Esophagus muscularis mucosa (tissue), 4 donors: ENCODE measurements around the gene ALDH7A1. TPM values are rescaled to one million over a fixed set of nuclear protein-coding genes. Genes with fewer than 3 reads are reported as not detected.

ENCODE experiments used
- DNase-seq: peaks from one replicate; pipeline ENCODE4 v3.0.0-alpha.2; 2017; ENCODE audit errors: extremely low spot score
- H3K27ac ChIP-seq, 4 donors: fragments of 200-600 bp; sonication (generic); replicated peaks in 1 of 4; 1 replicate in 3 of 4; 2 replicates in 1 of 4; pipeline ENCODE4 v1.5.1; 2016 to 2019; ENCODE audit warnings: mild to moderate bottlenecking in 1 of 4
- H3K27me3 ChIP-seq, 4 donors: fragments of 200-600 bp; sonication (generic); one replicate each; pipeline versions ENCODE4 v1.5.1 to v1.6.0; 2016 to 2019
- H3K36me3 ChIP-seq, 4 donors: fragments of 200-600 bp; sonication (generic); one replicate each; pipeline ENCODE4 v1.5.1; 2016 to 2019
- H3K4me1 ChIP-seq, 4 donors: fragments of 200-600 bp; sonication (generic); one replicate each; pipeline ENCODE4 v1.5.1; 2016 to 2019
- H3K4me3 ChIP-seq, 4 donors: fragments of 200-600 bp; sonication (generic); 1 replicate in 2 of 4; 2 replicates in 2 of 4; pipeline ENCODE4 v1.5.1; 2016 to 2019; ENCODE audit warnings: mild to moderate bottlenecking in 4 of 4, moderate library complexity in 1 of 4
- H3K9me3 ChIP-seq, 4 donors: fragments of 200-600 bp; sonication (generic); 1 replicate in 3 of 4; 2 replicates in 1 of 4; pipeline ENCODE4 v1.5.1; 2016 to 2019
- EP300 ChIP-seq: sonication (generic); formaldehyde crosslinking; IDR thresholded peaks from one replicate; pipeline ENCODE4 v1.6.1; 2017; ENCODE audit warnings: antibody characterized with exemption
- POLR2A ChIP-seq: fragments of 450-650 bp; IDR thresholded peaks from one replicate; pipeline ENCODE4 v1.6.1; 2017; ENCODE audit warnings: antibody characterized with exemption, moderate library complexity, mild to moderate bottlenecking, low read depth
- POLR2AphosphoS5 ChIP-seq, 2 donors: sonication (generic); formaldehyde crosslinking; IDR thresholded peaks; one replicate each; pipeline ENCODE4 v1.6.1; 2017; ENCODE audit warnings: antibody characterized with exemption in 2 of 2
- WGBS: methylation state at CpG from one replicate; pipeline ENCODE4 v1.1.5; 2018; 5-methylcytosine and 5-hydroxymethylcytosine counted together
- intact Hi-C: fragments of 100-400 bp; cut with DNase I; formaldehyde crosslinking; loops from one replicate; pipeline ENCODE4 v1.15.1; 2023
- total RNA-seq, 4 donors: library from RNA; depleted of rRNA; stranded (reverse); fragments of >200 nt; gene quantifications; one replicate each; pipeline versions ENCODE4 v1.1.0 to v1.2.1, GENCODE V29; 2016
- TF ChIP-seq, protein P1 (sequence below), 3 experiments: fragments of 200-600 bp in 2 of 3; fragments of 450-650 bp in 1 of 3; sonication (generic) in 2 of 3; IDR thresholded peaks; one replicate each; pipeline ENCODE4 v1.5.1; 2017 to 2019; ENCODE audit warnings: antibody characterized with exemption in 3 of 3, mild to moderate bottlenecking in 2 of 3, moderate library complexity in 1 of 3

The ALDH7A1 gene
- total RNA-seq, 4 donors from 2014 or later, result 14.9 to 17.7 (median 15.5) TPM

DNA sequence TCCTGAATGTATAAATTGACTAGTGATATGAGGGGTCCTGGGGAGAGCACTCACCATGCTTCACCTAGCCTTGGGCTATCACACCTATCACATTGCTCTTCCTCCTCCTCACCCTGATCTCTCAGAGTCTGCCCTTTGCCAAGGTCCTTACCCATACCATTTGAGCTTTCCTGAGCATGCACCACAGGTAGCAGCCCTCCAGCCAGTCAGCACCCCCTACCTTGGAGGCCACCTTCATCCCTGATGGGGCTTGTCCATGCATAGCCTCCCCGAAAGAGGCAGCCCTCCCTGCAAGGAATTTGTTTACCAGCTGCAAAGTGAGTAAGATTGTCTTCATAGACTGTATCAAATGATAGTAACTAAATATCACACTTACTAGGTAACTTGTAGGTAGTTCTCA, 83.1 kb downstream of the ALDH7A1 start:
- intact Hi-C loops, result no loop called here
- no peaks in the 10 kb centered on the region for H3K9me3 ChIP-seq
- WGBS, result 100% methylated on average over 1 of the region's 1 CpG
- H3K27ac ChIP-seq, result no peak overlapping the region
- H3K4me3 ChIP-seq, result no peak overlapping the region
- DNase-seq, result peak; percentile 17
- H3K36me3 ChIP-seq, result no peaks in the 10 kb centered on the region
- H3K4me1 ChIP-seq, result peaks cover 15 to 33% (median 22%) of the 10 kb centered on the region in 4 donors
- no peak for TF ChIP-seq POLR2AphosphoS5 (IDR thresholded peaks at IDR 0.05)
- no peak for TF ChIP-seq EP300
- TF ChIP-seq, protein P1, sequence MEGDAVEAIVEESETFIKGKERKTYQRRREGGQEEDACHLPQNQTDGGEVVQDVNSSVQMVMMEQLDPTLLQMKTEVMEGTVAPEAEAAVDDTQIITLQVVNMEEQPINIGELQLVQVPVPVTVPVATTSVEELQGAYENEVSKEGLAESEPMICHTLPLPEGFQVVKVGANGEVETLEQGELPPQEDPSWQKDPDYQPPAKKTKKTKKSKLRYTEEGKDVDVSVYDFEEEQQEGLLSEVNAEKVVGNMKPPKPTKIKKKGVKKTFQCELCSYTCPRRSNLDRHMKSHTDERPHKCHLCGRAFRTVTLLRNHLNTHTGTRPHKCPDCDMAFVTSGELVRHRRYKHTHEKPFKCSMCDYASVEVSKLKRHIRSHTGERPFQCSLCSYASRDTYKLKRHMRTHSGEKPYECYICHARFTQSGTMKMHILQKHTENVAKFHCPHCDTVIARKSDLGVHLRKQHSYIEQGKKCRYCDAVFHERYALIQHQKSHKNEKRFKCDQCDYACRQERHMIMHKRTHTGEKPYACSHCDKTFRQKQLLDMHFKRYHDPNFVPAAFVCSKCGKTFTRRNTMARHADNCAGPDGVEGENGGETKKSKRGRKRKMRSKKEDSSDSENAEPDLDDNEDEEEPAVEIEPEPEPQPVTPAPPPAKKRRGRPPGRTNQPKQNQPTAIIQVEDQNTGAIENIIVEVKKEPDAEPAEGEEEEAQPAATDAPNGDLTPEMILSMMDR (IDR thresholded peaks at IDR 0.05), result no peak
- TF ChIP-seq POLR2A, result no peak
- H3K27me3 ChIP-seq, result no peaks in the 10 kb centered on the region

- intact Hi-C loops, result no loop called here
- H3K36me3 ChIP-seq, result no peaks in the 10 kb centered on the region
- no peak for DNase-seq
- 86% methylated on average over 5 of the region's 5 CpGs for WGBS
- H3K4me1 ChIP-seq, result peaks cover 15 to 45% (median 25%) of the 10 kb centered on the region in 4 donors
- TF ChIP-seq, protein P1 (IDR thresholded peaks at IDR 0.05), result no peak
- no peak for TF ChIP-seq EP300
- no peak for TF ChIP-seq POLR2AphosphoS5 (IDR thresholded peaks at IDR 0.05)
- no peak for TF ChIP-seq POLR2A
- H3K9me3 ChIP-seq, result no peaks in the 10 kb centered on the region
- peak overlapping the region; percentile 48 to 71 (median 62) for H3K27ac ChIP-seq
- H3K27me3 ChIP-seq, result no peaks in the 10 kb centered on the region
- H3K4me3 ChIP-seq, result no peak overlapping the region
Observed at GRCh38 chr5:126509339-126509738, 85.7 kb downstream of the ALDH7A1 start.

- no peaks in the 10 kb centered on the region for H3K9me3 ChIP-seq
- intact Hi-C loops, result no loop called here
- TF ChIP-seq, protein P1 (IDR thresholded peaks at IDR 0.05), result no peak
- TF ChIP-seq POLR2AphosphoS5 (IDR thresholded peaks at IDR 0.05), result peak; percentile 60 to 82
- TF ChIP-seq POLR2A, result no peak
- TF ChIP-seq EP300, result peak; percentile 78
- peak overlapping the region; percentile 67 to 76 (median 73) for H3K27ac ChIP-seq
- H3K4me3 ChIP-seq, result peak overlapping the region in 1 of 4 donors; percentile 27
- no peaks in the 10 kb centered on the region for H3K27me3 ChIP-seq
- peaks cover 15 to 49% (median 29%) of the 10 kb centered on the region in 4 donors for H3K4me1 ChIP-seq
- no peak for DNase-seq
- H3K36me3 ChIP-seq, result no peaks in the 10 kb centered on the region
Observed at GRCh38 chr5:126508962-126509279, 86.1 kb downstream of the ALDH7A1 start.

GRCh38 chr5:126508251-126508961, 86.6 kb downstream of the ALDH7A1 start:
- H3K9me3 ChIP-seq, result no peaks in the 10 kb centered on the region
- intact Hi-C loops, result no loop called here
- peaks cover 20 to 54% (median 33%) of the 10 kb centered on the region in 4 donors for H3K4me1 ChIP-seq
- peak overlapping the region; percentile 67 to 76 (median 73) for H3K27ac ChIP-seq
- TF ChIP-seq, protein P1 (IDR thresholded peaks at IDR 0.05), result no peak
- TF ChIP-seq POLR2AphosphoS5 (IDR thresholded peaks at IDR 0.05) (no peak), EP300 (no peak), POLR2A (no peak)
- WGBS, result 88% methylated on average over 13 of the region's 13 CpGs
- no peaks in the 10 kb centered on the region for H3K36me3 ChIP-seq
- H3K27me3 ChIP-seq, result no peaks in the 10 kb centered on the region
- no peak for DNase-seq
- peak overlapping the region in 1 of 4 donors; percentile 27 for H3K4me3 ChIP-seq

GRCh38 chr5:126506079-126506478, 88.9 kb downstream of the ALDH7A1 start:
- TF ChIP-seq POLR2AphosphoS5 (IDR thresholded peaks at IDR 0.05), result no peak
- TF ChIP-seq, protein P1 (IDR thresholded peaks at IDR 0.05), result no peak
- TF ChIP-seq EP300, result no peak
- no peak for TF ChIP-seq POLR2A
- WGBS, result 85% methylated on average over 4 of the region's 4 CpGs
- Histone ChIP-seq H3K27ac (no peak overlapping the region), H3K27me3 (no peaks in the 10 kb centered on the region), H3K9me3 (no peaks in the 10 kb centered on the region), H3K4me1 (peaks cover 23 to 58% (median 38%) of the 10 kb centered on the region in 4 donors), H3K36me3 (no peaks in the 10 kb centered on the region), H3K4me3 (no peak overlapping the region)
- no peak for DNase-seq
- intact Hi-C loops, result no loop called here
